Activated CD8-positive, alpha-beta memory T cell treated with anti-CD3 and anti-CD28 coated beads, Interleukin-2, amount 50 U/mL, for 48 hours (primary cell): ENCODE results near the gene ZNF638.
"Not testable (repeated sequence)": the region's sequence is repeated elsewhere in the genome, so short reads cannot be mapped to it uniquely, and the experiment has no call there.

ENCODE experiments used
- DNase-seq: peaks from one replicate; pipeline ENCODE4 v3.0.0-alpha.2; 2020

Gene ZNF638, protein sequence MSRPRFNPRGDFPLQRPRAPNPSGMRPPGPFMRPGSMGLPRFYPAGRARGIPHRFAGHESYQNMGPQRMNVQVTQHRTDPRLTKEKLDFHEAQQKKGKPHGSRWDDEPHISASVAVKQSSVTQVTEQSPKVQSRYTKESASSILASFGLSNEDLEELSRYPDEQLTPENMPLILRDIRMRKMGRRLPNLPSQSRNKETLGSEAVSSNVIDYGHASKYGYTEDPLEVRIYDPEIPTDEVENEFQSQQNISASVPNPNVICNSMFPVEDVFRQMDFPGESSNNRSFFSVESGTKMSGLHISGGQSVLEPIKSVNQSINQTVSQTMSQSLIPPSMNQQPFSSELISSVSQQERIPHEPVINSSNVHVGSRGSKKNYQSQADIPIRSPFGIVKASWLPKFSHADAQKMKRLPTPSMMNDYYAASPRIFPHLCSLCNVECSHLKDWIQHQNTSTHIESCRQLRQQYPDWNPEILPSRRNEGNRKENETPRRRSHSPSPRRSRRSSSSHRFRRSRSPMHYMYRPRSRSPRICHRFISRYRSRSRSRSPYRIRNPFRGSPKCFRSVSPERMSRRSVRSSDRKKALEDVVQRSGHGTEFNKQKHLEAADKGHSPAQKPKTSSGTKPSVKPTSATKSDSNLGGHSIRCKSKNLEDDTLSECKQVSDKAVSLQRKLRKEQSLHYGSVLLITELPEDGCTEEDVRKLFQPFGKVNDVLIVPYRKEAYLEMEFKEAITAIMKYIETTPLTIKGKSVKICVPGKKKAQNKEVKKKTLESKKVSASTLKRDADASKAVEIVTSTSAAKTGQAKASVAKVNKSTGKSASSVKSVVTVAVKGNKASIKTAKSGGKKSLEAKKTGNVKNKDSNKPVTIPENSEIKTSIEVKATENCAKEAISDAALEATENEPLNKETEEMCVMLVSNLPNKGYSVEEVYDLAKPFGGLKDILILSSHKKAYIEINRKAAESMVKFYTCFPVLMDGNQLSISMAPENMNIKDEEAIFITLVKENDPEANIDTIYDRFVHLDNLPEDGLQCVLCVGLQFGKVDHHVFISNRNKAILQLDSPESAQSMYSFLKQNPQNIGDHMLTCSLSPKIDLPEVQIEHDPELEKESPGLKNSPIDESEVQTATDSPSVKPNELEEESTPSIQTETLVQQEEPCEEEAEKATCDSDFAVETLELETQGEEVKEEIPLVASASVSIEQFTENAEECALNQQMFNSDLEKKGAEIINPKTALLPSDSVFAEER (N-terminal part only)

DNA sequence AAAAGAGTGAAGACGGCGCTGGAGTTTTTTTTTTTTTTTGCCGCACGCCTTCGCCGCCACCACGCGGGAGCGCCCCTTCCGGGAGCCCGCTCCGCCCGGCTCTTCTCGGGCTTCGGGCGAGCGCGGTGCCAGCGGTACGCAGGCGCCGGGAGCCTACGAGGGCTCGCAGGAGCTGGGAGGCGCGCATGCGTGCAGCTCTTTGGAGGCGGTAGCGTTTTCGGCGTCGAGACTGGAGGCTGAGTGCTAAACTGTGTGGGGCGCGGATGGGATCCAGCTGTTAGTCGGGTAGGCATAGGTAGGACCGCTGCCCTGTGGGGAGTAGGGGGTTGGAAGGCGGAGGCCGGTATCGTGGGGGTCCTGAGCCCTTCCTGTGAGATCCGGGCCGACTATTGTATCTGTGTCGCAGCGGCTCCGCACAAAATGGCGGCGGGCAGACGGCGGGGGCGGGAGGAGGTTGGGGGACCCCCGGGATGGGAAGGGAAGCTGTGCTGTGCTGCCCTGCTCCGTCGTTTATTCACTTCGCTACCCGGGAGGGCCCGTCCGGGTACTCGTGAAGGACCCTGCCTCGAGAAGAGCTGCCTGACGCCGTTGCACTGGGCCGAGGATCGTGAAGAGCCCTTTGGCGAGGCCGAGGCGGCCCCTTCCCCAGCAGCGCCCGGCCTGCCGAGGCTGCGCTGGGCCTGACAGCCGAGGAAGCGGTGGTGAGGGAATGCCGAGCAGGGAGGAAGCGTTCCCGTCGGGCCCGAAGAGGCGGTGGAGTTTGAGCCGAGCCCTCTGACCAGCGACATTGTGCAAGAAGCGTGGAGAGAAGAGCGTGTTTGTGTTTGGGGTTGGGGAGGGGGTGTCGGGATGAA, at the start of gene ZNF638:
Gene ZNF638 (plus strand): TSS at position 202 of the 854 bp plus-strand sequence. CDS start 17,173 bp downstream, outside the sequence.
- DNase-seq: peak; percentile 94

DNA sequence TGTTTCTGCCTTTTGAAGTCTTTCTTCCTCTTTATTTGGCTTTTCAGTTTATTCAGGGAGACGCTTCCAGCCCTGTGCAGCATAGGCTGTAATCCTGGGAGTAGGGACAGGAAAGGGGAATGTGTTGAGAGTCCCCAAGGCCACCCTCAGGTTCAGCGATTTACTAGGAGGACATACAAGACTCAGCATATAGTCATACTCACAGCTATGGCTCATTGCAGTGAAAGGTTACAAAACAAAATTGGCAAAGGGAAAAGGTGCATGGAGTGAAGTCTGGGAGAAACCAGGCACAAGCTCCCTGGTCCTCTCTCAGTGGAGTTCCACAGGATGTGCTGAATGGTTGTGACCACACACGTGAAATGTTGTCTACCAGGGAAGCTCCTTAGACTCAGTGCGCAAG, 49.6 kb upstream of the ZNF638 start:
- no peak for DNase-seq

DNA sequence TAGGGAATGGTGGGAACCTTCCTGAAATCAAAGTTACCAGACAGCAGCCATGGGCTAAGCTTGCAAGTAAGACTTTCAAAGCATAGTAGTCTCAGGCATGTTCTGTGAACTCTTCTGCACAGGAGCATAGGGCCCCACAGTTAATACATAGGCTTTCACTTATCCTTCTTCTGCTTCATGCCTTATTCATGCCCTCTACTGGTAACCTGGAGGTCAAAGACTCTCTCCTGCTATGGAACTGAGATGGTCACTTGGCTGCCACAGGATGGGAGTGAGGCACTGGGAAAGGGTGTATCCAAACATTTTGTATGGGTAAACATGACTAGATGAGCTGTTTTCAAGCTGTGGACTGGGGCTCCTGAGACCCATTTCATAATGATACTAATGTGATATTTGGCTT, 49.1 kb upstream of the ZNF638 start:
- no peak for DNase-seq

DNA sequence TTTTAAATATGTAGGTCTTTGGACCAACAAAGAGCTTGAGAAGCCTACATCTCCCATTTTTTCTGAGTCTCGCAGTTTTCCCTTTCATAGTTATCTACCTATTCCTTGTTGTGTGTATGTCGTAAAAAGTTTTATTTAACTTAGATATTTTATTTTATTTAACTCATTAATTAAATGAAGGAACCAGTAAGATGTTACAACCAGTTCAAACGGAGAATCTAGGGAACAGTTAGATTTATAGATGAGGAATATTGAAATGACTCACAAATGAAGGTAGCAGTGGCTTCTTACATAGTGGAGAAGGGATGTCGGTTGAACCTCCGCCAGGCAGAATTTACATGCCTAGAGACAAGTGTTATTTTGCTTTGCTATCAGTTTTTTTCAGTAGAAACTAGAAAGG, 48.5 kb upstream of the ZNF638 start:
- DNase-seq: no peak

DNA sequence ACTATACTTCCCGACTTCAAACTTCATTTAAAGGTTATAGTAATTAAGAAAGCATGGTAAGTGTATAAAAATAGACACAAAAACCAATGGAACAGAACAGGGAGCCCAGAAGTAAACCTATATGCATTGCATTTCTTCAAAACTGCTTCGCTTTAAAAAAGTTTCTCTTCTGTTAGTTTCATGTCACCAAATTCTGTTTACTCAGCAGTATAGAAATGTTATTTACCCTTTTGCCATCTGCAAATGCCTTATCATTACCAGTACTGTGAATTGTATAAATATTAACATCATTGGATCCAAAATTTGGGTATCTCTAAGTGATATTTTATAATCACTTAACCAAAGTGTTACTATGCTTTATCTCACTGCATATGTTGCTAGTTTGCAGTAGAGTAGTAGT, 45.9 kb upstream of the ZNF638 start:
- DNase-seq: no peak

DNA sequence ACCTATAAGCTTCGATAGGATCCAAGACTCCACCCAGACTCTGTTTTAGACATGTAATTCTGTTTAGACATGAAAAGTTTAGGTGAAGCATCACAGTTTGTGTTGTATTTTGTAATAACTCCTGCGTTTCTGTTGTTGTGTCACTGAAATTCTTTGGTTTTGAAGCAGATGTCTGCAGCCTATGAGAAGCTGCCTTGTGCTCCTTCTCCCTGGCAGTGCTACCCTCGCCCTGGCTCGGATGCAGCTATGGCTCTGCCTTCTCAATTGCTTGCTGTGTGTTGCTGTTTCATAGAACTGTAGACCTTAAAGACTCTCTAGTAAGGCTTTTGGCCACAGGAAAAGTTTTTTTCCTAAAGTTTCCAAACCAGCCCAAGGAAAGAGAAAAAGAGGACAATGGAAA, 40.2 kb upstream of the ZNF638 start:
- no peak for DNase-seq

DNA sequence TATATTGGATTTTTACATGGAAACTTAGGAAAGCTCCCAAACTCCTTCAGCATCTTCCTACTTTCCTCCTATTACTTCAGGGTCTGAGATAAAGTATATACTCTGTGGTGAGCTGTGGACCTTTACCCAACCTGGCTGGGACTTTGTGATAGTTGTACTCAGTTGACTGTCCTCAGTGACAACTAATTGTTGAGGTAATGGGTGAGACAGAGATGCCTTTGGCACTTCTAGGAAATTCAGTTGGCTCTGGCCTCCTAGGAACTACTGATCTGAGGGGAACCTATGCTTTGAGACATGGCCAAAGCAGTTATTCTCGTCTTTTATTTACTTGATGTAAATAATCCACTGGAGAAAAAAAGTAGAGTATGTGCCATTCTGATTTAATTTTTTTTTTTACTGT, 39.4 kb upstream of the ZNF638 start:
- DNase-seq: no peak

DNA sequence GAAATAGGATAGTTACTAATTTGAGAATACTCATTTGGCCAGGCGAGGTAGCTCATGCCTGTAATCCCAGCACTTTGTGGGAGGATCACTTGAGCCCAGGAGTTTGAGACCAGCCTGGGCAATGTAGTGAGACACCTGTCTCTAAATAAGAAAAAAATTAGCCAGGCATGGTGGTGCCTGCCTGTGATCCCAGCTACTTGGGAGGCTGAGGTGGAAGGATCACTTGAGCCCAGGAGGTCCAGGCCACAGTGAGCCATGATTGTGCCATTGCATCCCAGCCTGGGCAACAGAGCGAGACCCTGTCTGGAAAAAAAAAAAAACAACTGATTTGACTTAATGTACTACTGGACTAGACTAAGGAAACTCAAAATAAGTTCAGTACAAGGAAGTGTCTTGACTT, 32.7 kb upstream of the ZNF638 start:
- DNase-seq: no peak

DNA sequence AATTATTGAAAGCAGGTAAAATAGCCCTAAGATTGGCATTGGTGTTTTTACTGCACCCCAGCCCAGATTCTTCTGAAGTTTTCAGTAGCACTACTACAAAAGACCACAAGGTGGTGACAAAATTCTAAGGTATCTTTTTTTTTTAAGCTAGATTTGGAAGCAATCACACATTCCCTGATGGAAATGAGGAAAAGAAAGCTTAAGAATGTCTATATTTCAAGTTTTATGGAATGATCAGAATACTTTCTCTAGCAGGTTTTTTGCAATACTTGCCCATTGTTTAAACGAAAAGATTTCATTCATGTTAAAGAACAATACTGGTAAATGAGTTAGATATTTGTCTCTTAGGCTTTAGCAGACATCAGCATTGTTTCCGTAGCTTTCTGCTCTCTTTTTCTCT, 32.1 kb upstream of the ZNF638 start:
- DNase-seq: no peak

DNA sequence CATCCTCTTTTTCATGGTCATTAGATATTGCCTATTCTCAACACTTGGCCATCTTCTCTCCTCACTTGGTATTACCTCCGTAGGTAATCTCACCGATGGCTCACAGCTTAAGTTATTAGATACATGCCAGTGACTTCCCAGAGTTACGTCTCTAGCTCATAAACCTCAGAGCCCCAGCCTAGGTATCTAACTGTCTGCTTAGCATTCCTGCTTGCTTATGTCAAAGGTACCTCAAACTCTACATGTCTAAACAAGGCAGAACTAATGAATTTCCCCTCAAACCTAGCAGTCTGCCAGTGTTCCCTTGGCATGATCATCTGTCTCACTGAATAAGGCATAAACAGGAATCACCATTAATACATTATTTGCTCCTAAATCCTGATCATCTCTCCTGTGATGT, 27.7 kb upstream of the ZNF638 start:
- DNase-seq: no peak

DNA sequence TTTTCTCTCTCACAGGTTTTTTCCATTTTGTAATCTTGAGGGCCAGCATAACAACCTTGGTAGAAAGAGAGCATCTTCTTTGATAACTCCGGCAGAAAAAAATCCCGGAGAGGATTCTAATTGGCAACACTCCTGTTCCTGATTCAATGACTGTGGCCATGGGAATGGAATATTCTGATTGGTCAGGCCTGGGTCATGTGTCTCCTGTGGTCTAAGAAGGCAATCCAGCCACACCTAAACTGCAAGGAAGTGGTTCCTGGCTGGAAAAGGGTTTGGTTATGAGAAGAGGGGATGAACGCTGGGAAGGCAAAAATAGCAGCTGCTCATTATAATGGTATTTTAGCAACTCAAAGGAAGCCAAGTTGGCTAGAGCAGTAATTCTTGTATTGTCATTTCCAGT, 24.8 kb upstream of the ZNF638 start:
- no peak for DNase-seq

DNA sequence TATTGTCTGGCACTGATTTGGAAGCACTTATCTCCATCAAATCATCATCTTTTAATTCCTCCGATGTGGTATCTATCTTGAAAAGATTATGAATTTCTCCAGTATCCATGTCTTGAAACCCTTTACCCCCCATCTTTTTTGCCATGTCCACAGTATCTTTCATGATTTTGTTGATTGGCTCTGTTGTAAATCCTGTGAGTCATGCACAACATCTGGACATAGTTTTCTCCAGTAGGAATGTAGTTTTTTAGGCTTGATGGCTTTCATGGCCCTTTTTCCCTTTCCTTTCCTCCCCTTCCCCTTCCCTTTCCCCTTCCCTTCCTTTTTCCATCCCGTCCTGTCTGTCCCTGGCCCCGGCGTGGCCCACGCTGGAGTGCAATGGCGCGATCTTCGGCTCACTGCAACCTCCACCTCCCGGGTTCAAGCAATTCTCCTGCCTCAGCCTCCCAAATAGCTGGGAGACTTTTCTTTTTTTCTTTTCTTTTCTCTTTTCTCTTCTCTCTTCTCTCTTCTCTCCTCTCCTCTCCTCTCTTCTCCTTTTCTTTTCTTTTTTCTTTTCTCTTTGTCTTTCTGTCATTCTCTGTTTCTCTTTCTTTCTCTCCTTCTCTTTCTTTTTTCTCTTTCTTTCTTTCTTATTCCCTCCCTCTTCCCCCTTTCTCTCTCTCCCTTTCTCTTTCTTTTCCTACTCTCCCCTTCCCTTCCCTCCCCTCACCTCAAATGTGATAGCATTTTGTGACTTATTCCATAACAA, 18.4 kb upstream of the ZNF638 start:
- DNase-seq: no peak

DNA sequence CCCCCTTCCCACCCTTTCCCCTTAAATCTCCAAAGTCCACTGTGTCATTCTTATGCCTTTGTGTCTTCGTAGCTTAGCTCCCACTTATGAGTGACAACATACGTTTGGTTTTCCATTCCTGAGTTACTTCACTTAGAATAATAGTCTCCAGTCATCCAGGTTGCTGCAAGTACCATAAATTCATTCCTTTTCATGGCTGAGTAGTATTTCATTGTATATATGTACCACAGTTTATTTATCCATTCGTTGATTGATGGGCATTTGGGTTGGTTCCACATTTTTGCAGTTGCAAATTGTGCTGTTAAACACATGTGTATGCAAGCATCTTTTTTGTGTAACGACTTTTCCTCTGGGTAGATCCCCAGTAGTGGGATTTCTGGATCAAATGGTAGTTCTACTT, 14.5 kb upstream of the ZNF638 start:
- no peak for DNase-seq

DNA sequence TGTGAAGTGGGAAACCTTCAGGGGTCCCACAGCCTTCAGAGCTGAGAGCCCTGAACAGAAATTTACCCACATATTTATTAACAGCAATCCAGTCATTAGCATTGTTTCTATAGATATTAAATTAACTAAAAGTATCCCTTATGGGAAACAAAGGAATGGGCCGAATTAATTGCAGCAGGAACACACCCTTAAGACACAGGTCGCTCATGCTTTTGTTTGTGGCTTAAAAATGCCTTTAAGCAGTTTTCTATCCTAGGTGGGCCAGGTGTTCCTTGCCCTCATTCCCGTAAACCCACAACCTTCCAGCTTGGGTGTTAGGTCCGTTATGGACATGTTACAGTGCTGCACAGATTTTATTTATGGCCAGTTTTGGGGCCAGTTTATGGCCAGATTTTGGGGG, 13.7 kb upstream of the ZNF638 start:
- DNase-seq: not testable (repeated sequence)

DNA sequence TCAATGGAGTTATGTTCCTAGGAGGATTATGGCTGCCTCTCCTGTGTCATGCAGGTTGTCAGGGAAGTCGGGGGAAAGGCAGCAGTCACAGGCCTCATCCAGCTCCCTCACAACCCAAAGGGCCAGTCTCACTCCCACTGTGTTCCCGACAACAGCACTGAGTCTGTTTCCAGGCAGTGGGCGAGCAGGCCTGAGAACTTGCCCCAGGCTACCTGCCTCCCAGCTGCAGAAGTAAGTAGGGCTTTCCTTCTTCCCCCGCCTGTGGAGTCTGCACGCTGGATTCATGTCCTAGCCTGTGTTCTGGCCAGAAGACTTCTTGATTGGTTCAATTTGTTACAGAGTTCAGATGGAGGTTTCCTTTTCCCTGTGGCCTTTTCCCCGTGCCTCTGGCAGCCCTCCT, 8.2 kb upstream of the ZNF638 start:
- DNase-seq: no peak

DNA sequence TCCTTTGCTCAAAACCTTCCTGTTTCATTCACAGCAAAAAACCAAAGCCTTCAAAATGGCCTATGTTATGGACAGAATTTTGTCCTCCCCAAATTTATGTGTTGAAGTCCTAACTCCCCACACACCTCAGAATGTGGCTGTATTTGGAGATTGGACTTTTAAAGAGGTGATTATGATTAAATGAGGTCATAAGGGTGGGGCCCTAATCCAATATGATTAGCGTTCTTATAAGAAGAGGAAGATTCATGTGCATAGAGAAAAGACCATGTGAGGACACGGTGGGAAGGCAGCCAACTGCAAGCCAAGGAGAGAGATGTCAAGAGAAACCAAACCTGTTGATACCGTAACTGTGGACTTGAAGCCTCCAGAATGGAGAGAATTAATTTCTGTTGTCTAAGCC, 4.6 kb upstream of the ZNF638 start:
- no peak for DNase-seq

DNA sequence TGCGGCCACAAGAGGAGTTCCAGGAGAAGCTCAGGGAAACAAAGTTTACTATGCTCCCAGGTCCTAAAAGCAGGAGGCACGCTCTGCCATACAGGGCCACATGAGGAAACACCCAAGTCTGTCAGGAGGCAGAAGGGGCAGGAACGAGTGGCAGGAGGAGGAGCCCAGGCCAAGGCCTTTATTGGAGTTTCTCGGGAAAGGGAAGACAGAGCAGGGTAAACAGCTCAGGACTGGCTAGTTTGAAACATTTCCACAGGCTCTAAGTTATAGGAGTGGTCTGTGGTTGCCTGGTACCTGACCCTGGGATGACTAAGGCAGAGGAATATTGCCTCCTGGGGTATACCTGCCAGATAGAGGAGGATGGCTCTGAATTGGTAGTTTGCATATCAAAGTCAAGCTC, 3.7 kb upstream of the ZNF638 start:
- no peak for DNase-seq

DNA sequence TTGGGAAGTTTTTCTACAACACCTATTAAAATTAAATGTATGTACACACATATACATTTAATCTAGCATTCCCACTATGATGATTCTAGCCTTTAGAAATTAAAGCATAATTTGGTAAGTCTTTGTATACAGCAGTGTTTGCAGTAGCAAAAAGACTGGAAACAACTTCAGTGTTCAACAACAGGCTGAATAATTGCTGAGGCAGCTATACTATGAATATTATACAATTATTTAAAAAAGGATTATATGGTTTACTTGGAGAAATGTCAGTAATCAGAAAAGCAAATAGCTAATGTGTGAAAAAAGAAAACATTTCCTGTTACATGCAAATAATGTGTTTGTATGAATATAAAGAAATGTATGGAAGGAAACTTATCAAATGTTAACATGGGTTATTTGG, 1.4 kb upstream of the ZNF638 start:
- DNase-seq: no peak

DNA sequence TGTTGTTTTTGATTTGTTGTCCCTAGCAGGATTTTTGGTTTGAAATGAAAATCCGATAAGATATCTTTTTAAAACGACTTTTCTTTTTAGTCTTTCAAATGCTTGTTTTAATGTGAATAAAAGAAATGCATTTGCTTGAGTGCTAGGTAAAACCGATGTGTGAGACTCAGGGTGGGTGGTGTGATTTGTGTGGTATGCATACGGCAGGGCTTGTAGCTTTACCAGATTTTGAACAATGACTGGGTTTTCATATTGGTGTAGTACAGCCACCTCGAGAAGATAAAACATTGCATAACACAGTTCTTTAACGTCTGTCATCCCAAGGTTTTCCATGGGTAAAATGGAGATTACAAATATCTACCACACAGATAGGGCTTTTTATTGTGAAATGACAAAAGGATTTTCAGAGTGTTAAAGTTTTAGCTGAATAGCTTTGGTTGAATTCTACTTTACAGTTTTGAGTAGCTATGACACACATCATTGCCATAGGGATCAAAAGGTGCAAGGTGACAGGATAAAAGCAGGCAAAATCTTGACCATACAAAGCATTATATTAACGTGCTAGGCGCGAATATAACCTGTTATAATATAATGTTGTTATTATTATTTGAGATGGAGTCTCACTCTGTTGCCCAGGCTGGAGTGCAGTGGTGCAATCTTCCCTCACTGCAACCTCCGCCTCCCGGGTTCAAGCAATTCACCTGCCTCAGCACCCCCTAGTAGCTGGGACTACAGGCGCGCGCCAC, 824 bp upstream of the ZNF638 start:
- no peak for DNase-seq

DNA sequence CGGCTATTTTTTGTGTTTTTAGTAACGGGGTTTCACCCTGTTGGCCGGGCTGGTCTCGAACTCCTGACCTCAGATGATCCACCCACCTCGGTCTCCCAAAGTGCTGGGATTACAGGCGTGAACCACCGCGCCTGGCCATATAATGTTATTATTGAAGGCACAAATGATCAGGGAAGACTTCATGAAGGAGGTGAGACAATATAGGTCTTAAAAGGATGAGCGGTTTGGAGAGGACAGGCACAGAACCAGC, 326 bp upstream of the ZNF638 start:
- DNase-seq: peak; percentile 74

DNA sequence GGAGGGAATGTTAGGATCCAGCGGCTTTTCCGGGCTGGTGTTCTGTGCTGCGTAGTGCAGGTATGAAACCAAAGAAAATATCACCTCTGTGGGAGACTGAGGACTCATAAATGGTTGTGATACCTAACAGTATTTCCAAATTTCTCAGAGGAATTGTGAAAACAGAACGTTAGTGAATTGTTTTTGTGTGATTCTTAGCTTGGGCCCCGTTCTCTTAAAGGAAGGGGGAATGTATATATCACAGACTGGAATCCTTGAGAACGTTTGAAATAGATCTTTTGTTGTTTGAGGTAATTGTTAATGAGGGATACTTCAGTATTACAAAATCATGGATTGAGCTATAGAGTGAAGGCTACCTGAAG, 834 bp downstream of the ZNF638 start:
- DNase-seq: no peak
